ENCODE data around the gene RFNG.
A peak's percentile ranks its signal among the peaks of the same experiment; 100 is the strongest.

RFNG gene

DNA sequence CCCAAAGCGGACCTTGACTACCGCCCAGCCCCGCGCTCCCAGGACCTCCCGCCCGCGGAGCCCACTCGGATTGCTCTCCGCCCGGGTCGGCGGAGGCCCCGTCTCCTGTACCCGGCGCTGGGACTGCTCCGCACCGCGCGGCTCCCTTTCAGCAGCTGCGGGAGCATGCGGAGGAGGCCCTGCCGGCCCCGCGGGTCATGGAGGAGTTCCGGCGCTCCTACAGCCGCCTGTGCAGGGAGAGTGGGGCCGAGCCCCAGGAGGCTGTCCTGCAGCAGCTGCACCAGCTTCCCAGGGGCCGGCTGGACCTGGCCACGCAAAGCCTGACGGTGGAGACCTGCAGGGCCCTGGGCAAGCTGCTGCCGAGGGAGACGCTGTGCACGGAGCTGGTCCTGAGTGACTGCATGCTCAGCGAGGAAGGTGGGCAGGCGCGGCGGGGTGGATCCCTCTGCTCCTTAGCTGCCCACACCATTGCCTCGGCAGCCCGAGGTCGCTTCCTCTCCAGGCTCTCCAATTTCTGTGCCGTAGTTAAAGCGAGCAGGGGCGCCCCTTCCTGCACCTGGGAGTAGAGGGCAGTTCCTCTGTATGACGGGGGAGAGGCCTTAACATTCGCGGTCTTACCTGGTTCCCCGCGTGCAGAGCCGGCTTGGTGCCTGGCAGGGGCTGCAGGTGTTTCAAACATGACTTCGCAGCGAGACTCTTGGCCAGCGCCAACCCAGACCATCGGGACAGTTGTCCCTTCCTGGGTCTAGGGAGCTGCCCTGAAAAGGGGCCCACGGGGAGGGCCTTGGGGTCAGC lies 28.0 kb downstream of the RFNG start:
- no peak for DNase-seq

DNA sequence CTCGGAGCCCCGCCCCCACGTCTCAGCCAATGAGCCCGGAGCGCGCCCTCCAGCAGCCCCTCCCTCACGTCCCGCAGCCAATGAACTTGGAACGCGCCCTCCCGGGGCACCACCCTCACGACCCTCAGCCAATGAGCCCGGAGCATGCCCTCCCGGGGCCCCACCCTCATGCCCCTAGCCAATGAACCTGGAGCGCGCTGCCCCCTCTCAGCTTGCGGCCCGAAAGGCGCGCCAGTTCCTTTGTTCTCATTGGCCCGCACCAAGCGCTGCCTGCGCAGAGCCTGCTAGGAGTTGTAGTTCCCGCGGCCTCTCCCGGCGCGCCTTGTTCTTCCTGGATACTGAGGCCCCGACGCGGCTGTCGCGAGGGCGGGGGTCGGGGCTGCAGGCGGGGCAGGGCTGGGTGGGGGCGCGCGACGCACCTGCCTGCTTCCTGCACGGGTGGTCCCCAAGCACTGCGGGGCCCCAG lies 28.6 kb downstream of the RFNG start, which contains the start of gene LRRC45:
LRRC45 (plus strand) TSS at position 325 of the 466 bp plus-strand sequence. CDS start 339 bp downstream, outside the sequence.
- peak; percentile 100 for DNase-seq

DNA sequence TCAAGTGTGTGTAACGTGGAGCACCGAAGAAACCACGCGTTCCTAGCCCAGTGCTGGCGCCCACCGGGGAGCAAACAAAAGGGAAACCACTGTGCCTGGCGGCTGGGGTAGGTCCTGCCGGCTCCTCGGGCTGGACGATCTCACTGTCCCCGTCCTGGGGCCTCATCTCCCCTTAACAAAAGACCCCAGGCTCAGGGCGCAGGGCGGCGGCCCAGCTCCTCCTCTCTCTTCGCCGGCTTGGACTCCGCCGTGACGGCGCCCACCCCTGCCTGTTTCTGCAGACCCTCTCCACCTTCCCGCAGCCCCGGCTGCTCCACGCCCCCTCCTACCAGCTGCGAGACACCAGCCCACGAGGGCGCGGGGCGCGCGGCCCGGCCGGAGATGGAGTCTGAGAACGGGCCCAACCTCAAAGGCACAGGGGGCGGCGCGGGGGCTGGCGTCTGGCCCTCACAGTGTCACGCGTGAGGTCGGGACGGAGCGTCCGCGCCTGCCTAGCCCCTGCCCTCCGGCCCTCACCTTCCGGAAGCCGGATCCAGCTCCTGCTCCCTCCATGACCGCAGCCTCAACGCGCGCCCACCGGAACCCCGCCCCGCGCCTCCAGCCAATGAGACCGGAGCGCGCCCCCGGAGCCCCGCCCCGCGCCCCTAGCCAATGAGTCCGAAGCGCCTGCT lies 29.2 kb downstream of the RFNG start, which contains the start of gene CENPX:
CENPX (minus strand) TSS at position 569 of the 671 bp plus-strand sequence; CDS start at position 552, 17 bp downstream.
- no peak for DNase-seq

DNA sequence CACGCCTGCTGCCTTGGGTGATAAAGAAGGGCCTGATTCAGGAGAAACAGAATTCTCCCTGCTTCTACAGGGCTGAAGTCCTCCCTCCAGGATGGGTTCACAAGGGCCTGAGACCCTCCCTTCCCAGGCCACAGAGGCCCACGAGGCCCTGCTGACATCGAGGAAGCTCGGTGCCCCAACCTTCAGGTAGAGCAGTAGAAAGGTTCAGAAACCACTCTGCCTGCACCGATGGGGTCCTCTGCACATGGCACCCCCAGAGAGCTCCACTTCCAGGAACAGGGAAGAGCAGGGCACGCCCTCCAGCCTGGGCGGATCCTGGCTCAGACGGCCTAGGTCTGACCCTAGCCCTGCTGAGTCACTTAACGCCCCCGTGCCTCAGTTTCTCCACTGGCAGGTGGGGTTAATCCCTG lies 29.7 kb downstream of the RFNG start:
- no peak for DNase-seq

DNA sequence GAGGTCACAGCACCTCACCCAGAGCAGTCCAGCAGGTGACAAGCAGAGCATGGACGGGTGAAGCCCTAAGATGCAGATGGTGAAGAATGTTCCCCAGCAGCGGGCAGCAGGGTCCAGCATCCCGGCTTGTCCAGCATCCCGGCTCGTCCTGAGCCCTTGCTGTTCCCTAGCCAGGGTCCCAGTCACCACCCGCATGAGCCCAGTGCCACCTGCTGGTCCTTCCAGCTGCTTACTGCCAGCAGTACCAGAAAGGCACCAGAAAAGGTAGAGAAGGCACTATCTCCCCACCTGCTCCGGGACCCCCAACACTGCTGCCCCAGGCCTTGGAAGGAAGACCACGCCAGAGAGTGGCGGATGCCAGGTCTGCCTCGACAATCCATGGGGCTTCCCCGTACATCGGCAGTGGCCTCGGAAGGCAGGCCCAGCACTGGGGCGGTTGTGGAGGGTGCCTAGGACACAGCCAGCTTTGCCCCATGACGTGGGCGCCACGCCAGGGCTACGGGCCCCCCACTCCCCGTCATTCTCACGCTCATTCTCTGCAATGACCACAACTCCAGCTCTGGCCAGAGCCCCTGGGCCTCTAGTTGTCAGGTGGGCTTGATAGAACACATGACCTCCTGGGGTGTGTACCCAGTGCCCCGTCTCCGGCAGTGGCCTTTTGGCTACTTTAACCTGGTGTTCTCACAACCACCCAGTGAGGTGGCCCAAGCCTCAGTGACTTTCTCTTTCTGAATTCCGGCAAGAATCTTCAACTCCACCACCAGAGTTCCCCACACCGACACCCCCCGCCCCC lies 30.3 kb downstream of the RFNG start:
- DNase-seq = peak; percentile 55

DNA sequence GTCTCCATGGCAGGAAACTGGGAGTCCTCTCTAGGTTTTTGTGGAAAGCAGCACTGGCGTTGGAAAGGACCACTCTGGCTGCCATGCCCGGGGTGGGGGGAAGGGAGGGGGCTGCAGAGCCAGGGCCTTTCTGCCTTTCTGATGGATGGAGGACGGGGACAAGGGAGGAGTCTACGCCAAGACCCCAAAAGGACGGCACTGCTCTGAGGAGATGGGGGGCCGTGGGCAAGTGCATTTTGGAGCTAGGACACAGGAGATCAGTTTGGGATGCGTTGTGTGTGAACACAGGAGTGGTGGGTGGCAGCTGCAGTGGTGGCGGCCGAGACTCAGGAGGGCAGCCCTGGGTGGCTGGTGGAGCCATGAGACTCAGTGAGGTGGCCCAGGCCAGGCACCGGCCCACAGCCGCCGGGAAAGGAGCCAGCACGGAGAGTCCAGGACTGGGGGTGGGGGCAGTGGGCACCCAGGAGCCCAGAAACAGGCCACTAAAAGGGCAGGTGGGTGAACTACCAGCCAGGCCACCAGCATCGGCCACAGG lies 31.0 kb downstream of the RFNG start:
- no peak for DNase-seq

DNA sequence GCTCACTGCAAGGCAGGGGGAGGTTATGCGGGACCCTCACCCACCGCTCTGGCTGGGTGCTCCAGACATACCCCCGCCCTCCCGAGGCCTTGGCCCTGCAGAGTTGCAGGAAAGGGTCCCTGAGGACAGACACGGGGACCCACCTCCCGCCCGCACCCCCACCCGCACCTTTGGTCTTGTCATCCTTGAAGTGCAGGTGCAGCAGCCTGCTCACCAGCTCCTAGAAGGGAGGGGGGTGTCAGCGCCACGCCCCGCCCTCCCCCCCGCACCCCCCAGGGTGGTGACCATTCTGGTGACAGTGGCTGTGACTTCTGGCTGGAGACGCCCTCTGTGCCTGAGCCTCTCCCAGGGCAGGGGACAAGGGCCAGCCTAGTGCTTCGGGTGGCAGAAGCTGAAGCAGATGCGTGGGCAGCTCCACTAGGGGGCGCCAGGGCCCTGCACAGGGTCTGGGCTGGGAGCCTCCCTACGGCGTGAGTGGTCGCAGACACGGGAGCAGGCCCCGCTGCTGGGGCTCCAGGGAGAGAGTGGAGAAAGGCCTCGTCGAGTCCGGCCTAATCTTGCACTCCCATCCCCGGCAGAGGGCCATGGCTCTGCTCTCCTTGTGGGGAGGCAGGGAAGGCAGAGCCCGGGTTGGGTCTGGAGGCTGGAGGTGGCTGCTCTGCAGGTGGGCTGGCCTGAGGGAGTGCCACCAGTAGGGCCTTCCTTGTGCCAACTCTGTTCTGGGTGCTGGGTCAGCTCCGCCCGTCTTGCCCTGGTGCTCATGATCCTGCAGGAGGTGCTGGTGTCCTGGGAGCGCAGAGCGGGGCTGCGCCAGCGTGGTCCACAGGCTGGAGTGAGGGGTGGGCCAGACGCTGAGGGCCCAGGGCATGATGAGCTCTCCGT lies 31.7 kb downstream of the RFNG start:
- peak; percentile 53 for DNase-seq

DNA sequence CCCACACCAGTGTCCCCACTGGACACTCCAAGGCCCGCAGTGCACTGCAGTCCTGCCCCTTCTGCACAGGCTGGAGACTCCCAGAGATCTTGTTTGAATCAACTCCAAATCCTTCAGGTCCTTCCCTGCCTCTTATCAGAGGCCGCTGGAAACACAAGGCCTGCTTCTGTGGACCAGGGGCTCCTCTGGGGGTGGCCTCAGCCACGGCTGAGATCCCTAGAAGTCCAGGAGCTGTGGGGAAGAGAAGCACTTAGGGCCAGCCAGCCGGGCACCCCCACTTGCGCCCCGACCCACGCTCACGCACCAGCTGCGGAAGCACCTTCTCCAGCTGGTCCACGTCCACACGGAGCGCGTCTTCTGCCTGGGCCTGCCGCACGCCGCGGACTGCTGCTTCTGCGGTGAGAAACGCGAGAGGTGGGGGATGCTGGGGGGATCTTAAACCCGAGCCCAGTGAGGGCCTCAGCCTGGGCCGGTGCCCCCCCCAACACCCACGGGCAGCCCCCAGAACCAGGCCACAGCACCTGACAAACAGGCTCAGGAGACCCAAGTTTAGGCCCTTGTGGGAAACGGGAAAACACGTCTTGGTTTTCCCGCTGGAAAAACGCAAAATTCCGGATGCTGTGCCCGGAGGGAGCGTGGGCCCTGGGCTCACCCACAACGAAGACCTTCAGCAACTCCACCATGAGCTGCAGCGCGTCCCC lies 32.5 kb downstream of the RFNG start:
- no peak for DNase-seq

DNA sequence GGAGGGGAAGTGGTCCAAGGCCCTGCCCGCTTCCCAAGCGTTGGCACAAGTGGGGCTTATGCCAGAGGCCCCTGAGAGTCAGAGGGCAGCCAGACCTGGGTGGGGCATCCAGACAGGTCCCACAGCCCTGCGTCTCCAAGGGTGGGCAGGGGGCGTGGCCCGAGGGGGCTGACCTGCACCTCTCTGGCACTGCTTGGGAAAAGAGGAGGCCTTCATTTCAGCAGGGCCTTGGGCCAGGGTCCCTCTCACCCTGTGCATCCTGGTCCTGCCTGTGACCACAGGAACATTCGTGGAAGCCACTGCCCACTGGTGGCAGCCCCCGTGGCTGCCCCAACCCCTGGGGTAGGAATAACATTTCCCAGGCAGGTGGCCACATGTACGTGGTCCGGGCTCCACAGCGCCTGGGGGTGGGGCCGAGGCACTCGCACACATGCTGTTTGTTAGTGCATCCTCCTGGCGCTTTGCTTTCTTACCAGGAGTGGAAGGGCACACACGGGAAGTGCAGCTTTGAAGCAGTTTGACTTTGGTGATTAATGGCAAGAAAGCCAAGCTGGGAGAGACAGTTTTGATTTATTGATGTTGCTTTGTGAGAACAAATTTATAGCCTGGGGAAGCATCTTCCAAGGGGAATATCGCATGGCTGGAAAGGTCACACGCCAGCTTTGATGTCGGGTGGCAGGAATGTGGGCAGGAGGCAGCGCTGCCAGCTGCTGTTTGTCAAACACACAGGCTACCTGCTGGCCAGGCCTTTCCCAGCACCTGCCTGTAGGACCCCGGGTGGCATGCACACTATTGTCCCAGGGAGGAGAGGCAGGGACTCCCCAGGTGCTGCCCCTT lies 33.2 kb downstream of the RFNG start:
- DNase-seq = no peak

DNA sequence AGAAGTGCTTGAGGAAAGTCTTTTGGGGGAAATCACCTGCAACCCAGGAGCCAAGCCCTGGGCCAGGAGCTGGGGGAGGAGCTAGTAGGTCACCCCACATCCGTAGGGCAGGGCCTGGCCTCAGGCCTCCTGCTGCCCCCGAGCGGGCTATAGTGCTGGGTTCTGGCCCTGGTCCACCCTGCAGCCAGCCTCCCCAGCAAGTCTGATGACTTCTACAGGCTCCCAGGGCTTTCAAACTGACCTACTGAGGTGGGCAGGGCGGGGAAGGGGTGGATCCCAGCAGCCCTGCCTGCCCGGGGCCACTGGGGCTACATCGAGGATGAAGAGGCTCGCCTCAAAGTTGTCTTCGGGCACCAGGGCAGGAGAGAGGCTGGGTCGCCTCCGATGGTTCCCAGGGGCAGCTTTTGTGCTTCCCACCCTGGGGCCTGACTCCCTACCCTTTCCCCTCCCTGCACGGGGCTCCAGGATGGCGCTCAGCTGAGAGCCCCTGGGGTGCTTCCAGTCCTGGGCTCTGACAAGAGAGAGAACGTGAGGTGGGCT lies 33.9 kb downstream of the RFNG start:
- no peak for DNase-seq

DNA sequence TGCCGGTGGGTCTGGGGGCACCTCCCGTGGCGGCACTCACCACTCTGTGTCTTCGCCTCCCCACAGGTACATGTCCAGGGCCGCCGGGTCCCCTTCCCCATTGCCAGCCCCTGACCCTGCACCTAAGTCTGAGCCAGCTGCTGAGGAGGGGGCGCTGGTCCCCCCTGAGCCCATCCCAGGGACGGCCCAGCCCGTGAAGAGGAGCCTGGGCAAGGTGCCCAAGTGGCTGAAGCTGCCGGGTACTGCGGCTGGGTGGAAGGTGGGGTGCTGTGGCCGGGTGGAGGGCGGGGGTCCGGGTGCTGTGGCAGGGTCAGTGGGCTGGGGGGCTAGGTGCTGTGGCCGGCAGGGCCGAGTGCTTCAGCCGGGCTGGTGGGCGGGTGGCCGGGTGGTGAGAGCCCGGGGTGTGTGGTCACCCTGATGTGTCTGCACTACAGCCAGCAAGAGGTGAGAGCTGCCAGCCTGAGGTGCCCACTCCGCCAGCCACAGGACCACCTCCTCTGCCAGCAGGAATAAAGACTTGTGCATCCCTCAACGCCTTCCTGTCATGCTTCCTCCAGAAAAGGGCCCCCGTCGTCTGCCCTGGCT lies 34.6 kb downstream of the RFNG start:
- no peak for DNase-seq

DNA sequence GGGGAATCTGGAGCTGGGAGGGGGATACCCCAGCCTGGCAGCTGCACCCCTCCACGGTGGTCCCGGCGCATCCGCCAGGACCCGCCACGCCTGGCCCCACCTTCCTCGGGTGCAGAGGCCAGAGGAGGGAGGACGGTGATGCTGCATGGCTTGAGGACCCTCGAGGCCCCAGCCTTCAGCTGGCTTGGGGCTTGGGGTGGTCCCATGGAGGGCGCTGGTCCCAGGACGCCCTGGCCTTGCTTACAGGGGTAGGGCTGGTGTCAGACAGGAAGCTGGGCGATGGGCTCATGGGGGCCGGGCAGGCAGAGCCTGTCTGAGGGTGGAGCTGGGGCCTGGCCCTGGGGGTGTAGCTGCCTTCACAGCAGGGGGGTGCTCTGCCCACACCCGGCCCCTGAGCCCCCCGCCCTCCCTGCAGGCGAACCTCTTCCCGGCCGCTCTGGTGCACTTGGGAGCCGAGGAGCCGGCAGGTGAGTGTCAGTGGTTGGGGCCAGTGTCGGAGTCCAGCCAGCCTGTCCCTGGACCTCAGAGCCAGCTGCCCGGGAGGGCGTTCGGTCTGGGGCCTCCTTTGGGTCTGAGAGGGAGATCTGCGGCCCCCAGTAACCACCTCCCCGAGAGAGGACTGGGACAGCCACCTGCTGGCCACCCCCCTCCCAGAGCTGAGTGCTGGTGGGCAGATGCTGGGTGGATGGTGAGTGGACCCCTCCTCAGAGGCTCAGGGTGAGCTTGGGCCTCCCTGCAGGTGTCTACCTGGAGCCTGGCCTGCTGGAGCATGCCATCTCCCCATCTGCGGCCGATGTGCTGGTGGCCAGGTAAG lies 35.3 kb downstream of the RFNG start:
- DNase-seq = no peak

DNA sequence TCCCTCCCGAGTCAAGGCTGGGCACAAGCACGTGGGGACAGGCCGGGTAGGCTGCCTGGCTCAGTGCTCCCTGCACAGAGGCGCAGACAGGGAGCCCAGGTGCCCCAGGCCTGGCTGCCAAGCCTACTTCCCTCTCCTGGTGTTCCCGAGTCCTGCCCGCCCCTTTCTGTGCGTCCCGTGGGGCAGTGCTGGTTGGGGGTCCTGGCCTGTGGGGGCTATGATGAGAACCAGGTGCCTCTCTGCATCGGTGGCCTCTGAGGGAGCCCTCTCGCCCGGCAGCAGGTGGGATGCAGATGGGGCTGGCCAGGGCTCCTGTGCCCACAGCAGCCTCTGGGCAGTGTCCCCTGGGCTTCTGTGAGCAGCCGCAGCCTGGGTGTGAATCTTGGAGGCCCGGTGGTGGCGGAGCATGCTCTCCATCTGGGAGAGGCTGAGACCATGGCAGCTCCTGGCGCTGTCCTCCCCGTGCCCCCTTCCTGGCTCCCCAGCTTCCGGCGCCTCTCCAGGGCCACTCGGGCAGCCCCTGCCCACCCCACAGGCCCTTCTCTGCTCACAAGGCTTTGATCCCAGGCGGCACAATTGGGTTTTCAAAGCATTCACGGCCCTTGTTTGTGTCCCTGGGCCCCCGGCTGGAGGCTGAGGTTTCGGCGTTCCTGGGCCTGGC lies 36.2 kb downstream of the RFNG start:
- no peak for DNase-seq

DNA sequence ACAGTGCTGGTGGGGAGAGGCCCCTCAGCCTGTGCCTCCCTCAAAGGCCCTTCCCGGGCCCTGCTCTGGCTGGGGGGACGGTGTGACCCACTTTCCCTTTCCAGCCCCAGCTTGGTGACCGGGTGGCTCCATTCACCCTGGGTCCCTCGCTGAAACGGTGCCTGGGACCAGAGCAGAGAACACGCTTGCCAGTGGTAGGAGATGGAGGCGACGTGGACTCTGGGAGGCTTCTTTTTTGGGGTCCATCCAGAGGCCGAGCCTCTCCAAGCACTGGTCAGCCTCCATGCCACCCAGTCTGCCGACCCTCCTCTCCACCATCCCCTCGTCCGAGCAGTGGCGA lies 36.7 kb downstream of the RFNG start:
- DNase-seq = no peak

DNA sequence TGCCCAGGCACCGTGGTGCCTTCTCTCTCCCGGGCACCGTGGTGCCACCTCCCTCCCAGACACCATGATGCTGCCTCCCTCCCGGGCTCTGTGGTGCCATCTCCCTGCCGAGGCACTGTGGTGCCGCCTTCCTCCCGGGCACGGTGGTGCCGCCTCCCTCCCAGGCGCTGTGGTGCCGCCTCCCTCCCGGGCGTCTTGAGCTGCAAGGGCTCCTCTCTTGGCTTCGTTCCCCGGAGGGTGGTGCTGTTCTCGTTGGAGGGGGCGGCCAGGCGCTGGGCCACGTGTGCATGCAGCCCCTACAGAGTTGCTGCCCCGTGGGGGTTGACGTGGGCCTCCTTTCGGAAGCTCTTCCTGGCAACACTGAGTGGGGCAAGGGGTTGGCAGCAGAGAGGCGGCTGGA lies 37.2 kb downstream of the RFNG start:
- no peak for DNase-seq

DNA sequence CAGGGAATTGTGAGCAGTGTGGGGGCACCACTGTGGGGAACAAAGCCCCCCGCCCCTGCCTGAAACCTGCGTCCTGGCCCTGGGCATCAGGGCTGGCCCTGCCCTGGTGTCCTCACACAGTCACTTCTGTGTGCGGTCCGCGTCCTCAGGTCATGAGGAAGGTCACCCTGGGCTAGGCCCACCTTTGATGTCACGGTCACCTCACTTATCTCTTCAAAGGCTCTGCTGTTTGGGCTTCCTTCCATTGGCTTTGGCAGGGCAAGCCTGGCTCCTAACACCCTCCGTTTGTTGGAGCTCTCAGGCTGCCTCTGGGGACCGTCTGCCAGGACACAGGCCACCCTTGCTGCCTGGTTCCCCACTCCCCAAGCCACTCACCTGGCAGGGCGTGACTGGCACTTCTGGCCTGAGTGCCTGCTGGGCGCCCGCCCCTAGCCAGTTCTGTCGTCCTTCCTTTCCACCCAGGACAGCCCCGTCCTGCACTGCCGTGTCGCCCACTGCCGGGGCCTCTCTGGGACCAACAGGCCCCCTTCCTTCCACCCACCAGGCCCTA lies 37.8 kb downstream of the RFNG start:
- no peak for DNase-seq

DNA sequence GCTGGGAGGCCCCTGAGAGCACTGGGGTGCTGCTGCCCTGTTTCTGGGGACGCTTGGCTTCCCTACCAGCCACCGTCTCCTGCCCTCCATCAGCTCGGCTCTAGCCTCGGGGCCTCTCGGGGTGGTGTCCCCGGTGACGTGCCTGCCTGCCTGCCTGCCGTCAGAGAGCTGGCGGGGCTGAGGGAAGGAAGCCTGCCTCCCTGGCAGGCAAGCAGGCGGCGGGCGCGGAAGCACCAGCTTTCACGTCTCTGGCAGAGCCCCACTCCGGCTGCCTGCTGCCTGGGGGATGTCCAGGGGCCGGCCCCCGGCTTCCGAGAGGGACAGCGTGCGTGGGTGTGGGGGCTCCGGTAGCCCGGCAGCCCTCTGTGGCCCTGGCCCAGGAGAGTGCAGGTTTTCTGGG lies 38.3 kb downstream of the RFNG start:
- no peak for DNase-seq

All from CD4-positive, alpha-beta T cell treated with Interleukin-15 for 1 hour (primary cell).